GM18868 (cell line): ENCODE measurements around the gene ASCC3.

Source experiments
- ATAC-seq: cut with Tn5 transposase; IDR thresholded peaks from one replicate; pipeline ENCODE4 v1.9.1; 2021; ENCODE audit warnings: mild to moderate bottlenecking, moderate library complexity; ENCODE audit not compliant: unreplicated experiment

Gene ASCC3

DNA sequence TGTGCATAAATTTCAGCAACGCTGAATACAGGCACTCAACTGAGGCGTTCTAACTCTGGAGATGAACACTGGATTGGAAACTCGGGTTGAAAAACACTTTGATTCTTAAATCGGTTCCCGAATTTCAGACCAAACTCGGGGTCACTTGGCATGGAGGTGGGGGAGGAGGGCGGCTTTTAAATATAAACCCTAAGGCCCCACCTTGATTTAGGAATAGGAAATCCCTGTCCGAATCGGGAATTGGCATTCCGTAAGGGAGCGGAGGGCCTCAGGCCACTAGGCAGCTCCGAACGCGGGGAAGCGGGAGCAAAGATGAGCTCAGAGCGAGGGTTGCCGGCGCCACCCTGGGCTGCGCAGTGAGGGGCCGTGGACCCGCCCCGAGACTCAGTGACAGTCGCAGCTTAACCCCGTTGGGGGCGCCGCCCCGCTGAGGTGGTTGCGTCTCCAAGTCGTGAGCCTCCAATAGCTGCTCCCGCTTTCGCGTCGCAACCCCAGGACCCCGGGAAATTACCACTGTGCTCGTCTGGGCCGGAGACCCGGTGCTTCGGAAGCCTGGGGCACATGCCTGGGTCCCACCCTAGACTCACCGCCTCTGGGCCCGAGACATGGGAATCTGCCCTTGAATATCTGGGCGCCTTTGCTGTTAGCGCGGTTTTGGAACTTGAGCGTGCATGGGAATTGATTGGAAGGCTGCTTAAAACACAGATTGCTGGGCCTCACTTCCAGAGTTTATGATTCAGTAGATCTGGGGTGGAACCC, 411.8 kb downstream of the ASCC3 start:
- ATAC-seq = no peak

GRCh38 chr6:100468016-100468622, 413.0 kb downstream of the ASCC3 start:
- ATAC-seq = no peak

DNA sequence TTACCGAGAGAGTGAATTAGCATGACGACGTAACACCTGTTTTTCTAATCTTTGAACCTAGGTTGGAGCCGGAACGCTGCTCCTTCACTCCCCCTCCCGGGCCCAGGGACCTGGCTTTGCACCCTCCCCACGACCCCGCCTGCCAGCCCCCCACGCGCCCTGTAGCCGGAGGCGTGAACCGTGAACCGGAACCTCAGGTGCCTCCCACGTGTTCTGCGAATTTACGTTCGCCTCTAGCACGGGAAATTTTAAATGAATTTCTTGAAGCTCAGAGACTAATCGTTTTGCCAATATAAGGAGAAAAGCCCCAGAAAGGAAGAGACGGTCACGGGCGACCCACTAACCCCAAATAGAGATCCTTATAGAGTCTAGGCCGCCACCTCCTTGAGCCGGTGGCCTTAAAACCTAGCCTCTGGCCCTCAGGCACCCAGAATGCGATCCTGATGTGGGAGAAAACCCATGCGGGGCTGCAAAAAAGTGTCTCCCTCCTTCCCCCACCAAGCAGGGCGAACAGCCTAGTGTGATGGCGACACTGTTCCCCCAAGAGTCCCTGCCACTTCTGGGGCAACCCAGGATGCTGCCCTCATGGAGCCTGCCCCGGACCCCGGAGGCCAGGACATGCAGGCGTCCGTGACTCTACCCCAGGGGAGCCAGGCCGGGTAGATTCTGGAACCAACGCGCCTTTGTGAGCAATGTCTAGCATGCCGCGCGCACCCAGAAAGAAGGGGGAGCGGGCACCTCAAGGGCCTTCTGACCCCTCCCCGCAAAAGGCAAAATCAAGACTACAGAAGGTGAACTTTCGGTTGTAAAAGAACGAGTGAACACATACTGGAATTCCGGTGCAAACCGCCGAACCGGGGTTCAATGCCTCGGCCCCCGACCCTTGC, 413.8 kb downstream of the ASCC3 start:
- ATAC-seq = no peak

DNA sequence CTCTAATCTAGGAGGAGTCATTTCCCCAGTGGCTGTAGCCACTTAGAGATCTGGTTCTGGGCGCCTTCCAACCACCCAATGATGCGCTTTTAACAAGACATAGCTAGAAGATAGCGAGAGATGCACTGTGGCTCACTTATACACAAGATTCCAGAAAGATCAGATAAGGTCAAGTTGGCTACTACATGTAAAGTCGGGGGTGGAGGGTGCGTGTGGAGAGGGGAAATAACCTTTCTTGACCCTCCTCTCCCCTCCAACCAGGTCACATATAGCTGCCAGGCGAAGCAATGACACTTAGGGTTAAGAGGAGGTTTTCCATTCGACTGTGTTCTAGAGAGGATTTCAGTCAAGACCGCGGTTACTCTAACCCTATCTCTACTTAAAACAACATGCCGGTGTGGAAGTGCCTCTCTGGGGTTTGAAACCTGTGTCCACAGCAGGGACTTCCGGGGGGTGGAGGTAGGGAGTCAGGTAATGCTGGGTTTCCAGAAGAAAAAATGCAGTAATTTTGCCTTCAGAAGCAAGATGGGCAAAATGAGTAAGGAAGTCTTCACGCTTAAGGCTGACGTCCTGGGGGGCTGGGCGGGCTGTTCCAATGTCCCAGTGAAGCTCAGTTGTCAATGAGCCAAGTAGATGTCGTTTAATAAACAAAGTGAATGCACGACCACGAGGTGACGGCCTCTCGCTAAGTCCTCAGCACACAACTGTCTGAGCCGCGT, 414.6 kb downstream of the ASCC3 start:
- ATAC-seq = no peak

GRCh38 chr6:100465701-100466409, 415.3 kb downstream of the ASCC3 start:
- ATAC-seq = no peak

GRCh38 chr6:100464903-100465700, 416.0 kb downstream of the ASCC3 start, which contains the start of gene SIM1:
TSS of gene SIM1 (minus strand) at chr6:100464921. CDS start at chr6:100463468, 1,453 bp downstream.
- no peak for ATAC-seq

- ATAC-seq = no peak
Observed at GRCh38 chr6:100464162-100464851, 416.8 kb downstream of the ASCC3 start.

DNA sequence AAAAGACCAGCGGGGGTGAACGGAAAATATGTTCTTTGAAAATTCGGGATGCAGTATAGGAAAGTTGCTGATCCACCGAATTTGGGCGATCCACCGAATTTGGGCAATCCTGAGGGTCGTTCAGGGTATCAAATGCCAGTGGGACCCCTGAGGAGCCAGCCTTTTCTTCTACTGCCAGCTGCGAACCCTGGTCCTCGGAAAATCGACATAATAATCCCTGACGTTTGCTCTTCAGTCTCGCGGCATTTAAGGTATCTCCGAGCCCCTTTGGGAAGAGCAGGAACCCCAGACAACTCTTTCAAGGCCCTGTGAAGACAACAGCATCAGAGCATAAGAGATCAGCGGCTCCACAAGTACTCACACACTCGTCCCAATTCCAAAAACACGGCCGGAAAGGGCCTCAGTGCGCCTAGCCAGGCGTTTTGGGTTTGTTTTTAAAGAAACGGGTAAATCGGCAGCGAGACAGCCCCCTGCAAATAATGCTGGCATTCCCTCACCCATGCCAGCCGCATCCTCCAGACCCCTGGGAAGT, 417.4 kb downstream of the ASCC3 start:
- no peak for ATAC-seq

GRCh38 chr6:100462706-100463629, 418.2 kb downstream of the ASCC3 start:
- ATAC-seq = no peak

GRCh38 chr6:100461917-100462705, 419.0 kb downstream of the ASCC3 start:
- no peak for ATAC-seq

DNA sequence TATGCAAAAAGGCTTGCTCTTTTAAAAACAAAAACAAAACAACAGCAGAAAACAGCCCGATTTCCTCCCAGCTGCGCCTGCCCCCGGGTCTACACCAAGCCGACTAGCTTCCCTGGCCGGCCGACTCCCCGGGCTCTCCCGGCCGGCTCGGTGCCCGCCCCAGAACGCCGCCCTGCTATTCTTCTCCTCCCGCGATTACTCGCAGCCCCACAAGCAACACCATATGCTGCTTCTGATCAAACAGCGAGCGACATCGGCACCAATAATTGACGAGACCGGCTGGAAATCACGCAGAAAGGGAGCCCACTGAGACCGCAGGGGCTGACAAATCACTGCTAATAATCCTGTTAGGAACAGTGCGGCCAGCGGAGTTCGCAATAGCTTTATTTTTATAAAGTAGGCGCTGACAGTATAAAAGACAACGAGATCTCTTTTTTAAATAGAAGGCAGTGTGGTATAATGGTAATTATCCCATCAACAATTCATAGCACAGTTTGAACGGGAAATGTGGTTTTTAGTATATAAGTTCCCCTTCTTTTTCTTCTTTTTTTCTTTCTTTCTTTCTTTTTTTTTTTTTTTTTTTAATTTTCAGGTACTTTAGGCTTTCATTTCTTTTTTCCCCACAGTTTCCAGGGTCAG, 419.7 kb downstream of the ASCC3 start:
- no peak for ATAC-seq

GRCh38 chr6:100460650-100461204, 420.4 kb downstream of the ASCC3 start:
- no peak for ATAC-seq

DNA sequence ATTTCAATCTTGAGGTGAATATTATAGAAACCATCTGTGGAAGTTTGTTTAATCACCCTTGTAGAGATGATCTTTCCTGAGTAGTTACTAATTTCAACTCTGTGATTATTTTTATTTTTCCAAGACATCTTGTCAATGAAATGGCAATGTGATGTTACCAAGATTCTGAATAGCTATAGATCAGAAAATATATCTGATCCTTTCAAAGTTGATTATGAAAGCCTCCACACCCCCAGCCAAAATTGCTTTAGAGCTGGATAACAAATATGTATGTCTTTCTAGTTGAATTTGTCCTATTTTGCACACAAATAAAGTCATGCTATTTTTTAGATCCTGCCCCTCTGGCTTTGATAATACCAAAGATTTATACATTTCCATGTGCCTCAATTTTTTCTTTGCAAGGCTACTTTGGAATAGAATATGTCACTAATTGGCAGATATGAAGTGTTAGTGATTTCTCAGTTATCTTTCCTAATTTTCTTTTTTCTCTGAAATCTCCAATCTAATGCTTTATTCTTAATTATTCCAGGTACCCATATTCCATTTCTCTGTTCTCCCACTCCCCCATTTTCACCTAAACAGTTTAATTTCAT, 421.4 kb downstream of the ASCC3 start:
- no peak for ATAC-seq

DNA sequence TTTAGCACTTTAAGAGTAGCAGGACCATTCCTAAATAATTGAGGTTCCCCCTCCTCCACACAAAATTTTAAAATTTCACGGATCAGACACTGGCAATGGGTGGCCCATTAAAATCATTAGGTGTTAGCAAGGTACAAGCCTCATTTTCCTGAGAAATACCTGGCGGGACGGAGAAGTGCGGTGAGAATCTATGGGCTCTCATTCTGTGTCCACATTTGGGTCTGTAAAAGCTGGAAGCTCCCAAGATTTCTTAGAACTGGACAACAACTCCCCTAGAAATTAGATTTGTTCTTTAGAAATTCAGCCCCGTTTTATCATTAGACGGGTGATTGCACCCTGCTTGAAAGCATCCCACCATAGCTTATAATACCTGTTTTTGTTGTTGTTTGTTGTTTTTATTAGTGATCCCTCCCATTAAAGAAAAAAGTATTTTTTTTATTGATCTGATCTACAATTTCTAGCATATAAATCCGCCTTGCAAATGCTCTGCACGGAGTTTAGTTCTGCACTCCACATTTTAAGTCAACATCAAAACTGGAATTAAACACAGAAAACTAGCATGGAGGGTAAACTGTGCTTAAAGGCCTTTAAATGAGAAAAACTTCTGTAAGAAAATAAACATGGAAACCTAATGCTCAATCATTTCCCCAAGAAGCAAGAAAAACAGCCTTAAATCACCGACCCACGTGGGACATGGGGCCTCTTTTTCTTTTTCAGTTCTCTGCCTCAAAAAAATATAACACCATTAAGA, 422.1 kb downstream of the ASCC3 start:
- ATAC-seq = no peak
